Measurements from ENCODE around the gene RAN. TPM values are rescaled to one million over a fixed set of nuclear protein-coding genes. Genes with fewer than 3 reads are reported as not detected.

Gene RAN
- polyA plus RNA-seq (2012; rRNA removed) = 865 and 950 TPM in 2 replicates
- polyA plus RNA-seq (2012; cell fraction: cytosol; rRNA removed) = 1,006 and 1,490 TPM in 2 replicates
- 461 and 695 TPM in 2 replicates for polyA plus RNA-seq (2012; cell fraction: nucleus; rRNA removed)

DNA sequence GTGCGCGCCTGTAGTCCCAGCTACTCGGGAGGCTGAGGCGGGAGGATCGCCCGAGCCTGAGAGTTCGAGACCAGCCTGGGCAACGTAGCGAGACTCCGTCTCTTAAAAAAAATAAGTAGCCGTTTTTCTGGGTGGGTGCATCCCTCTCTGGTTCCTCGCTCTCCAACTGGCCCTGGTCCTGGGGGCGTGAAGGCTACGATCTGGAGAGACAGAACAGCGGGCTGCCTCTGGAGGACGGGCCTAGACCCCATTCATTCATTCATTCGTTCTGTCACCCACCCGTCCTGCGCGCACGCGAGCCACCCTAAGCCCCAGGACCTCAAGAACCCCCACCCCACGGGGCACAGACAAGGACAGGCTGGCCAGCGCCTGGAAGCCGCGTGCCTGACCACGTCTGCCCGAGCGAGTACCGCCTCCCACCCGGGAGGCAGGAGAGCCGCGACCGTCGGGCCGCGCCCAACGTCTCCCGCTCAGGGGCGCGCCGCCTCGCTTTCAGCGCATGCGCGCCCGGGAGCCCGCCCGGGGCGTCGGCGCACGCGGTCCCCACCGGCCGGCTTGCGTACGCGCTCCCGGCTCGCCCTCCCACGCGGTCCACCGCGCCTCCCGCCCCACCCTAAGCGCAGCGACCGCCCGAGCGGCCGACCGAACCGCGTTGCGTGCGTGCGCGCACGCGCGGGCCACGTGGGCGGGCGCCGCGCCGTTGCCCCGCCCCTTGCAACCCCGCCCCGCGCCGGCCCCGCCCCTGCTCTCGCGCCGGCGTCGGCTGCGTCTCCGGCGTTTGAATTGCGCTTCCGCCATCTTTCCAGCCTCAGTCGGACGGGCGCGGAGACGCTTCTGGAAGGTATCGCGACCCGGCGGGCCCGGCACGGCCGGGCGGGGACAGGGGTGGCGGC lies at the start of gene RAN:
TSS of gene RAN (plus strand) at position 781 of the 893 bp plus-strand sequence. CDS start 528 bp downstream, outside the sequence.
- H3K4me2 ChIP-seq = peak within 1 kb of the TSS; percentile 94
- peak within 1 kb of the TSS; percentile 78 to 83 for H3K4me3 ChIP-seq (ENCODE audit: low read depth in 2 of 2, low read length in 1 of 2)
- H3F3A ChIP-seq (replicated peaks; ENCODE audit: insufficient read depth) = peaks cover 37% of the 10 kb centered on the region
- H3K27me3 ChIP-seq (ENCODE audit: insufficient read depth) = no peaks in the 10 kb centered on the region
- peak within 1 kb of the TSS; percentile 57 to 85 for H3K27ac ChIP-seq (ENCODE audit: low read depth in 2 of 2, low read length in 1 of 2)
- H3K9me3 ChIP-seq = no peaks in the 10 kb centered on the region
- peaks cover 32% of the 10 kb centered on the region for H4K20me1 ChIP-seq (ENCODE audit: insufficient read depth)
- CTCF ChIA-PET = interaction anchor here (1.0 kb wide), 1 partner anchor 9 kb away, joined by 4 read pairs; no protein-coding TSS in a partner anchor
- TF ChIP-seq, protein P1, sequence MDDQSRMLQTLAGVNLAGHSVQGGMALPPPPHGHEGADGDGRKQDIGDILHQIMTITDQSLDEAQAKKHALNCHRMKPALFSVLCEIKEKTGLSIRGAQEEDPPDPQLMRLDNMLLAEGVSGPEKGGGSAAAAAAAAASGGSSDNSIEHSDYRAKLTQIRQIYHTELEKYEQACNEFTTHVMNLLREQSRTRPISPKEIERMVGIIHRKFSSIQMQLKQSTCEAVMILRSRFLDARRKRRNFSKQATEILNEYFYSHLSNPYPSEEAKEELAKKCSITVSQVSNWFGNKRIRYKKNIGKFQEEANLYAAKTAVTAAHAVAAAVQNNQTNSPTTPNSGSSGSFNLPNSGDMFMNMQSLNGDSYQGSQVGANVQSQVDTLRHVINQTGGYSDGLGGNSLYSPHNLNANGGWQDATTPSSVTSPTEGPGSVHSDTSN (IDR thresholded peaks at IDR 0.05) = no peak
- TF ChIP-seq MXI1 (IDR thresholded peaks at IDR 0.05; ENCODE audit: low read depth, low read length) = peak; percentile 81
- TF ChIP-seq, protein P2, sequence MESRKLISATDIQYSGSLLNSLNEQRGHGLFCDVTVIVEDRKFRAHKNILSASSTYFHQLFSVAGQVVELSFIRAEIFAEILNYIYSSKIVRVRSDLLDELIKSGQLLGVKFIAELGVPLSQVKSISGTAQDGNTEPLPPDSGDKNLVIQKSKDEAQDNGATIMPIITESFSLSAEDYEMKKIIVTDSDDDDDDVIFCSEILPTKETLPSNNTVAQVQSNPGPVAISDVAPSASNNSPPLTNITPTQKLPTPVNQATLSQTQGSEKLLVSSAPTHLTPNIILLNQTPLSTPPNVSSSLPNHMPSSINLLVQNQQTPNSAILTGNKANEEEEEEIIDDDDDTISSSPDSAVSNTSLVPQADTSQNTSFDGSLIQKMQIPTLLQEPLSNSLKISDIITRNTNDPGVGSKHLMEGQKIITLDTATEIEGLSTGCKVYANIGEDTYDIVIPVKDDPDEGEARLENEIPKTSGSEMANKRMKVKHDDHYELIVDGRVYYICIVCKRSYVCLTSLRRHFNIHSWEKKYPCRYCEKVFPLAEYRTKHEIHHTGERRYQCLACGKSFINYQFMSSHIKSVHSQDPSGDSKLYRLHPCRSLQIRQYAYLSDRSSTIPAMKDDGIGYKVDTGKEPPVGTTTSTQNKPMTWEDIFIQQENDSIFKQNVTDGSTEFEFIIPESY (IDR thresholded peaks at IDR 0.05; ENCODE audit: borderline replicate concordance, low read depth) = no peak
- TF ChIP-seq NRF1 (IDR thresholded peaks at IDR 0.05; ENCODE audit: low read depth, low read length) = peak; percentile 76
- TF ChIP-seq GATA2 (CRISPR knock-in tag; IDR thresholded peaks at IDR 0.05) = no peak
- 0 out of 2 replicates have a peak, but pooled peaks have one; percentile 25 for TF ChIP-seq FOXJ3 (CRISPR knock-in tag; IDR thresholded peaks at IDR 0.05)
- TF ChIP-seq SIN3A (IDR thresholded peaks at IDR 0.05; ENCODE audit: borderline replicate concordance, low read depth, low read length) = peak; percentile 19; the same call in 1 of the 2 replicates
- TF ChIP-seq, protein P3, sequence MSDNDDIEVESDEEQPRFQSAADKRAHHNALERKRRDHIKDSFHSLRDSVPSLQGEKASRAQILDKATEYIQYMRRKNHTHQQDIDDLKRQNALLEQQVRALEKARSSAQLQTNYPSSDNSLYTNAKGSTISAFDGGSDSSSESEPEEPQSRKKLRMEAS (IDR thresholded peaks at IDR 0.05; ENCODE audit: low read depth) = peak; percentile 88
- no peak for TF ChIP-seq FOXM1 (IDR thresholded peaks at IDR 0.05; ENCODE audit: low read depth)
- TF ChIP-seq, protein P4, sequence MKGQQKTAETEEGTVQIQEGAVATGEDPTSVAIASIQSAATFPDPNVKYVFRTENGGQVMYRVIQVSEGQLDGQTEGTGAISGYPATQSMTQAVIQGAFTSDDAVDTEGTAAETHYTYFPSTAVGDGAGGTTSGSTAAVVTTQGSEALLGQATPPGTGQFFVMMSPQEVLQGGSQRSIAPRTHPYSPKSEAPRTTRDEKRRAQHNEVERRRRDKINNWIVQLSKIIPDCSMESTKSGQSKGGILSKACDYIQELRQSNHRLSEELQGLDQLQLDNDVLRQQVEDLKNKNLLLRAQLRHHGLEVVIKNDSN (IDR thresholded peaks at IDR 0.05; ENCODE audit: borderline replicate concordance, low read depth) = peak; percentile 62; the same call in 1 of the 2 replicates
- TF ChIP-seq TAF1 (IDR thresholded peaks at IDR 0.05; ENCODE audit: borderline replicate concordance, low read depth, low read length) = peak; percentile 80
- TF ChIP-seq ELF1 (IDR thresholded peaks at IDR 0.05) = peak; percentile 40; the same call in 1 of the 2 replicates
- peak; percentile 73 for TF ChIP-seq YY1 (IDR thresholded peaks at IDR 0.05; ENCODE audit: low read depth)
- peak; percentile 74 for TF ChIP-seq POLR2AphosphoS5 (IDR thresholded peaks at IDR 0.05; ENCODE audit: low read depth, low read length)
- H3K9ac ChIP-seq = peak within 1 kb of the TSS; percentile 86
- peak within 1 kb of the TSS; percentile 85 for H2AFZ ChIP-seq (ENCODE audit: low read depth)
- peak; percentile 99 for DNase-seq
- H3K36me3 ChIP-seq (replicated peaks in 1 of 2; ENCODE audit: control insufficient read depth in 1 of 2, insufficient read depth in 2 of 2, low read length in 1 of 2) = peaks cover 38 to 39% of the 10 kb centered on the region in 2 experiments
- H3K79me2 ChIP-seq (ENCODE audit: insufficient read depth) = peaks cover 45% of the 10 kb centered on the region
- 28% methylated on average over 36 of the region's 118 CpGs for WGBS (ENCODE audit: low lambda C conversion rate)
- H3K4me1 ChIP-seq (ENCODE audit: control insufficient read depth in 1 of 2, insufficient read depth in 2 of 2, low read depth in 1 of 2, low read length in 1 of 2) = peaks cover 9 to 11% of the 10 kb centered on the region in 2 experiments; a peak in 3 of 4 replicates
- POLR2A ChIA-PET = no interaction called here
- H3K9me2 ChIP-seq = no peaks in the 10 kb centered on the region

Data from SK-N-SH (cell line).